Cerebellar cortex (tissue), 1 donor: ENCODE measurements around the gene CSNK1D.

Experiments
- DNase-seq: peaks from one replicate; pipeline ENCODE4 v3.0.0-alpha.2; 2015; ENCODE audit warnings: low spot score

The CSNK1D gene

GRCh38 chr17:82250868-82251500 is 22.5 kb downstream of the CSNK1D start:
- DNase-seq, result no peak

GRCh38 chr17:82249896-82250581 is 23.5 kb downstream of the CSNK1D start:
- no peak for DNase-seq

DNA sequence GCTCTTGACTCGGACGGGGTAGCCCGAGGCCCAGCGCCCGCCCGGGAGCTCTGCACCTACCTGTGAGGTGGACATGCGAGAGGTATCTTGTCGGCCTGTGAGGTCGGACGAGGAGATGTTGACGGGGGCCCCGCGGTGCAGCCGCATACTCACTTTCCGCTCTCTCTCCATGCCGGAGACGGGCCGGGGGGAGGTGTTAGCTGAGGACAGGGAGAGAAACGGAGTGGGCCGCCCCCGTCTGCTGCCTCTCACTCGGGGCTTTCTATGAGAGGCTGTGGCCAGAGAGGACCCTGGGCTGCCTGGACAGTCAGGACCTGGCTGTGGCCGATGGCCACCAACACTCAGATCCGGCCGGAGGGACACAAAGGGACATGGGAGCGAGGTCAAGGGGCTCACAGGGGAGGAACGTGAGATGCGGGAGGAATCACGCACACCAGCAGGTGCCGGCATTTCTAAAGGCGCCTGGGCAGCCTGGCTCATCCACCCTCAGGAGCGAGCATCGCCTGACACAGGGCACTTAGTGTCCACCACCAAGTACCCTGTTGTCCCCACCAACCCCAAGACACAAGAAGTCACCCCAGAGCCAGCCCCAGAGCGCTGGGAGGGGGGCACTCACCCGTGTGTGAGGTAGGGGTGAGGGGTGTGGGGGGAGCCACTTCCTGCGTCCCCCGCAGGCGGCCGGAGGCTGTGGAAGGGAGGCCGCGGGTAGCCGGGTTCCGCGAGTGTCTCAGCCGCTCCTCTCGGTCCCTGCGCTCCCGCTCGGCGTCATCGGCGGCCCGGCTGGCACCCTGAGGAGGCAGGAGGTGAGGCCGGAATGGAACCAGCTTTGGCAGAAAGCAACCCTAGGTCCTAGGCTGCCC is 24.5 kb downstream of the CSNK1D start:
- DNase-seq, result no peak

GRCh38 chr17:82247856-82248671 is 25.4 kb downstream of the CSNK1D start:
- DNase-seq, result no peak

GRCh38 chr17:82247182-82247823 is 26.2 kb downstream of the CSNK1D start:
- no peak for DNase-seq

GRCh38 chr17:82246365-82247181 is 26.9 kb downstream of the CSNK1D start:
- no peak for DNase-seq

DNA sequence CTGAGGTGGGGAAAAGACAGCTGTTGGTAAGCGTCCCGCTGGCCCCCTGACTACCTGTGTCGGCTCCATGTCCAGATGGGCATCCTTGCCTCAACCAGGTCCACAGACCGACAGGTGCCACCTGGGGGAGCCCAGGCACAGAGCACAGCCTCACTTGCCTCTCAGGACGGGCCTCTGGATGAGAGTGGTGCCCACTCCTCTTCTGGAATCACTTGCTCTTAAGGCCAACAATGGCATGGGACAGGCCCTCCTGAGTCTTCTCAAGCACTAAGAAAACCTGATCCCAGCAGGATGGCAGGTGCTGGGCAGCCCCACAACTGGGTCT is 27.5 kb downstream of the CSNK1D start:
- no peak for DNase-seq

DNA sequence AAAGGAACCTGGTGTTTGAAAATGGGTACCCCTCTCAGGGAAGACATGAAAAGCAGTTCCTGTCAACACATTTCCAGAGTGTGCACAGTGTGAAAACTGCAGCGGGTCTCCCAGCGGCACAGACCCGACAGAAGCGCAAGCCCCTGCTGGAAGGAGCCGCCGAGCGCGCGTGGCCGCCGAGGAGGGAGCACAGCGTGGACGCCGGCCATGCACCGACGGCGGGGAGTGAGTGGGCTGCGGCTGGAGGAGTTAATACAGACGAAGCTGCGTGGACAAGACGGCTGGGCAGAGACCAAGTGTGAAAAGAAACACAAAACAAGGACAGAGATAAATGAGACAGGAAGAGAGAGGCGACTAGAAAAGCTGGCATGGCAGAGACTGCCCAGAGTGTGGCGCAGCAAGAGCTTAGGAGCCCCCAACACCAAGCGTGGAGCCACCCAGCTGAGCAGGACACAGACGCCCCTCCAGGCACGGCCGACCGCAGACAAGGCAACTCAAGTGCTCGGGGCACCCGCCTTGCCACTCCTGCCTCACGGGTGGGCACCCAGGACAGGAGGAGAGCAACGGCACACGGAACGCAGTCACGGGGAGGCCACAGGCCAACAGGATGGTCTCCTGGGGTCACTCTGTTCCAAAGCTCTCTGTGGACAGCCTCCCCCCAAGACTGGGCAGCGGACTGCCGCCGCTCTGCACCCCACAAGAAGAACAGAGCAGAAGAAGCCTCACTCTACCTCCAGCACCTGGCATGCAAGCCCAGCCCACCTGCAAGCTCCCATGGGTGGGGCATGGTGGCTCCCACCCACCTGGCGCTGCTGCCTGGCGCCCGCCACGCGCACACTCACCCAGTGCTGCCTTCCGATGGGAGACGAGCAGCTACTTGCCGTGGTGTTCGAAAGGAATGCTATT is 28.1 kb downstream of the CSNK1D start:
- DNase-seq, result no peak

DNA sequence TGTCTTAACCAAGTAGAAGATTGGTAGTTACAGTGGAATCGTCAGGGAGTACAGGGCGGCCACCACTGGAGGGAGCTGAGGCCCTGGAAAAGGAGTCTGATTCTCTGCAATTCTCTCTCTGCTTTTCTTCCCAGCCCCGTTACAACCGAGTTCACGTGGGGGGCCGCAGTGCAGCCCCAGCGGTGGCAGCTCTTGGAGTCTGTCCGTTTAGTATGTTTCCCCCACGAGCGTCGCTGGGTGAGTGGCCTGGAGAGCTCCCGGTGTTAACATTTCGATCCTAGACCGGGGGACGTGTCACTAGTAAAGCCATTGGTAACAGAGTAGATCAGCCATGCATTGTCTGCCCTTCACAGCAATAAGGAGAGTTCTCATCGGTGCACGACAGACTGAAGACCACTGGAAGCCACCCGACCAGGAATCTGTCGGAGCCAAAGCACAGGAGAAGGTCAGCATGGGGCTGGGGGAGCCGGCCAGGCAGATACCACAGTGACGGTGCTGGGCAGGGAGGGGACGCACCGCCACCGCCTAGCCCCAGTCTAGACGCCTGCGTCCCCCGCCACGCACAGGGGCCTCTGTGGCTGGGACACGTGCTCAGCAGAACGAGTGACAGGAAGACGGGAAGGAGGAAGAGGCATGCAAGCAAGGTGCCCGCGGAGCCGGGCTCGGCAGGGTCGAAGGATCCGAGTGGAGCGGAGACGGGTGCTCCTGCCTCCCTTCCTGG is 28.9 kb downstream of the CSNK1D start:
- peak; percentile 83 for DNase-seq

DNA sequence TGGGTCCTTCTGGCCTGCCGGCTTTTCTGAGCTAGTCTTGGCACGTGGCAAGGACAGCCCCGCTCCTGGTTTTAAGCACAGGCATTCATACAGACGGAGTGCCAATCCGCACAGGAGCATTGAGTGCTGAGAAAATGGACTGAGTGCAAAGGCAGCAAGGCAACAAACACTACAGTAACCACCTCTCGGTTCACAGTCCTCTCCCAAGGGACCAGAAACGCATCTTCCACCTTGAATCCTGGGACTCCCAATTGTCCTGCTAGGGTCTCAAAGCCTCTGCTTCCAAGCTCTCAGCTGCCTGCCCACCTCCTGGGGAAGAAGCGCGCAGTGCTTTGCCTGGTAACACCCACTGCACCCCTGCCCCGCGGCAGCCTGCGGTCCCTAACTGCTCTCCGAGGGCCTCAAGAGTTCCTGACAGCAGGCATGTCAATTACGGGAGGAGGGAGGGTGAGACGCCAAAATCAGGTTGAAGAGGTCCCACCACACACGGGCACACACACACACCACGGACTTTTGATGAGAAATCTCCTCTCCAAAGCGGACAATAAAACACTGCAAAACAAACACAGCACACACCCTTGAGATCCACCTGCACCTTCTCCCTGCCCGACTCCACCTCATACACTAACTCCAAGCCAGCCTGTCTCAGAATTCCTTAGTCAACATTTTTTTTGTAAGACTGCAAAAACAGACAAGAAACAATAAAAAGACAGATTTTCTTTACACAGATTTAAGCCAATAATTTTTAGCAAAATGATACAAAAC is 29.7 kb downstream of the CSNK1D start:
- peak; percentile 53 for DNase-seq

DNA sequence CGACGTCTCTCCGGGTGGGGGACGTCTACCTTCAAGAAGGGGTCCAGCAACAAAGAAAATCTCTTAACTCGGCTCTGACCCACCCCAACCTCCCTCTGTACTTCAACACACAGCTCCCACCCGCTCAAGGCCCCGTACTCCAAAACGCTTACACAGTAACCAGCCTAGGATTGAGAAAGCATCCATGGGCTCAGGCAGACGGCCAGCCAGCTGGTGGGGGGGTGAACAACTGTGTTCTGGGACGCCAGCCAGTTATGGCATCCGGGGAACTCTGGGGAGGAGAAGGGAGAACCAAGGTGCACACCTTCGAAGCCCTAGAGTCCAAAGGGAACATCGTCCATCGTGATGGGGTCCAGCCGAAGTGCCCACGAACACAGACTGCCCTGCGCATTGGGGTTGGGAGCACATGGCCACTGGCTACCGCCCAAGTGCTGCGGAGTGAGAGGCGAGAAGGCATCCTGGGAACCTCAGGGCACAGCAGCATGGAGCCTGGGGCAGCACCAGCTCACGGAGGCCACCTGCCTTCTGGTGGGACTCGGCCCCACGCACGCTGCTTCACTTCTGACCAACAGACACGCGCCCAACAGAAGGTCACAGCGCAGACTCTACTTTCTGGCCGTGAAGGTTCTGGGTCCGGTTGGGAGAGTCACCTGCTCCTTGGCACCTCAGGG is 30.4 kb downstream of the CSNK1D start:
- DNase-seq, result peak; percentile 73

DNA sequence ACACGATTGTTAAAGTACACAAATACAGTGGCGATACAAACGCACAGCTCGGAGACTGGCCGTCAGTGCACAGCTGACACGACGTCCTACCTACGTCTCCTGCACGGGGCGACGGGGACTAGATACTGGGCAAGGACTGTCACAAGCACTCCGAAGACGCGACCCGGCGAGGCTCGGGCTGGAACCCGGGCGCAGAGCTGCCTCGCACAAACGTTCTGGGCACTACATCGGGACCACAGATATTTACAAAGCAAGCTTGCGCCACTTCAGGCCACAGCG is 30.9 kb downstream of the CSNK1D start:
- no peak for DNase-seq

DNA sequence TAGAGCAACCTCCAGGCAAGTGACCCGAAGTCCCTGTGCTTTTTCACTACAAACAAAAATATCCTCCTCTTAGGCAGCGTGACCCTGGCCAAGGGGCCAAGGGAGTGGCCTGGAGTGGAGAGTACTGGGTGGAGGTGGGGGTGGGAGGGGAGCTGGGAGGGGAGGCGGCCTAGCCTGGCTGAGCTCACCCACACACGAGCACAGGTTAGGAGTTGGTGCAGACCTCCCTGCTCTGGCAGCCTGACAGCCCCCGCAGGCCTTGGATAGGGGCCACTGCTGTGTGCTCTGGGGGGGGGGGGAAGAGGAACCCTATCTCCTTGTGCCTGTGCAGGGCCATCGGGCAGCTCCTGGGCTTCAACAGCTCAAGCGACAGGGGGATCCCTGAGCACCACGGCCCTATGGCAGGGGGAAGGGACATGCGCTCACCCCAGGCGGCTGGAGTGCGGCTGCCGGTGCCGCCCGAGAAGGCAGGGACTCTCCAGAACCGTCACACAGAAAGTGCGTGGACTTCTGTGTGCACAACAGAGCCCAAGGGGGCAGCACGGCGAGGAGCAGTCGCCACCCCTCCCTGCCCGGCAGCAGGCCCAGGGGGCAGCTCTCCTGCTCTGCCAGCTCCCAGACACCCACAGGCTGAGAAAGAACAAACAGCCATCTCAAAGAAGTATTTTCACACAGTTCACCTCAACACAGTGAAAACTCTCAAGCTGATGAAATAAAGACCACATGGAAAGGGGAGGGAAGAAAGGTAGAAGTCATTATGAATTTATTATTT is 31.4 kb downstream of the CSNK1D start:
- DNase-seq, result peak; percentile 76

DNA sequence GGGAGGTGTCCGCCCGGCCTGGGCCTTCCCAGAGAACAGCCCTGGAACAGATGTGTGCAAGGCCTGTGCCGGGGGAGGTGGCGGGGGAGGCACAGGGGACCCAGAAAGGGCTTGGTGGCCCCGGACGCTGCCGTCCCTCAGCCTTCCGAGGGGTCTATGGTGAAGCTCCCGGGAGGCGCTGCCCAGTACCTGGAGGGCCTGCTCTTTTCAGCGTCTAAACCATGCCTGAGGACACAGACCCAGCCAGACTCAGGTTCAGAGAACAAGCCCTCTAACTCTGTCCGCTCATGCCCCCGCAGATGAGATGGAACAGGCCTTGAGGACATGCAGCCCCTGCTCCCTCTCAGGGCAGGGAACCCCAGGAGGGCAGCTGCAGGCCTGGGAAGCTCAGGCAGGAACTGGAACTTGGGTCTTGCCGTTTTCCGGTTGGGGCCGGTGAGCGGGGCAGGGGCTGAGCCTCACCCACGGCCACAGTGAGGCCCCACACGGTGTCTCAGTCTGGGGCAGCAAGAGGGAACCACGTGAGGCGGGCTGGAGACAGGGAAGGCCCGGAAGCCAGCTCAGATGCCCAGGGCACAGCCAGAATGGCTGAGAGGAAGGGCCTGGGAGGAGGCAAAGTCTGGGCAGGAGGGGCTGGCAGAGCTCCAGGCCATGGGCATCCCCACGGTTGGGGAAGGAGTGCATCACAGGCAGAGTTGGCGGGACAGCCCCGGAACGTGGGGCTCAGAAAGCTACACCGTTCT is 32.1 kb downstream of the CSNK1D start:
- no peak for DNase-seq

DNA sequence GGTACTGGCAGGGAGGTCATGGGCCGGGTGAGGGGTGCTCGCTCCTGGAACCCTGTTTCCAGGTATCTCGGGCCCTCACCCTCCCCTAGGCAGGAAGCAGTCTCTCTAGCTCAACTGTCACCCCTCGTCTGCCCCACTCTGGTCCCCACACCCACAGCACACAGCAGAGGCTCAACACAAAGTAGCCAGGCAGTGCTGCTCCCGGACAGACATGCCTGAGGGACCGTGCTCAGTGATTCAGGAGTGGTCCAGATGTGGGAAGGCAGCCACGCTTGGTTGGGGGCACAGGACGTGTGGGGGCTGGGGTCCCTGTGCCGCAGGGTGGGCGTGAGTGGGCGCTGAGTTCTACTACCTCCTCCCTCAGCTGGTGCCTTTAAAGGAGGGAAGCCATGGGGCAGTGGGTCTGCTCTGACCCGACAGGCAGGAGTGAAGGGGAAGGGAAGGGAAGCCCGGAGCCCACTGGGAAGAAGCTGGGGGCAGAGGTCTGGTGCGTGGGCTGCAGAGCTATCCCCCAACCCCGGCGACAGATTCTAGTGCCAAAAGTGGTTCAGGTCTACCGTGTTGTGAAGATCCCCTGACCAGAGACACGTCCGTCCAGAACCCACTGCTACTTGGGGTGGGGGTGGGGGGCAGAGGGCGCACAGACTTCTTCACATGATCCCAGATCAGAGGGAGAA is 32.9 kb downstream of the CSNK1D start:
- no peak for DNase-seq

DNA sequence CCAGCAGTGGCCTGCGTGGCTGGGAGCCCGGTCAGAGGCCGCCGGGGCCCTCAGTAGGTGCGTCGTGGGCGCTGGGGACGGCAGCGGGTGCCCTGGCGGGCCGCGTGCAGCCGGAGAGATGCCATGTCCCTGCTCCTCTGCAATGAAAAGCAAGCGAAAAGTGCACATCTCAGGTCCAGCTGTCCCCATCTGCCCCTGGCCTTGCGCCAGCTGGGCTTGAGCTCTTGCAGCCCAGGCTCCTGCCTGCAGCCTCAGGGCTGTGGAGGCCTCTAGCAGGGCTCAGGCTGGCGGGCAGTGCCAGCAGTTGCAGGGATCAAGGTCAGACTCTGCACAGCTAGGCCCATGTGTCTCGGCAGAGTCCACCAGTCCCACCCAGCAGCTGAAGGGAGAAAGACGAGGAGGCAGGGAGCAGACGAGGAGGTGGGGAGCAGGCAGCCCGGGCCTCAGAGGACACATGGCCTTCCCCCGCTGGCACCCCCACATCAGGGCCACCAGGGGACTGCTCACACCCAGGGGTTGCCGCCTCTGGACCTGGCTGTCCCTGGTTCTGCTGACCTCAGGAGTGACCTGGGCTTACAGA is 33.5 kb downstream of the CSNK1D start:
- DNase-seq, result no peak
